NCI-H226 (cell line): Measurements from ENCODE around the gene CCSER2.
"Not testable (repeated sequence)": the region's sequence is repeated elsewhere in the genome, so short reads cannot be mapped to it uniquely, and the experiment has no call there.

ENCODE experiments used
- DNase-seq: peaks from one replicate; pipeline ENCODE4 v3.0.0-alpha.2; 2015

CCSER2 gene

GRCh38 chr10:84460520-84460919 lies 132.1 kb downstream of the CCSER2 start:
- no peak for DNase-seq

- no peak for DNase-seq
Observed at GRCh38 chr10:84469470-84469869, 141.1 kb downstream of the CCSER2 start.

- no peak for DNase-seq
Observed at GRCh38 chr10:84473136-84473535, 144.7 kb downstream of the CCSER2 start.

- no peak for DNase-seq
Observed at GRCh38 chr10:84477398-84478128, 149.2 kb downstream of the CCSER2 start.

GRCh38 chr10:84478151-84478550 lies 149.8 kb downstream of the CCSER2 start:
- peak; percentile 25 for DNase-seq

- no peak for DNase-seq
Observed at GRCh38 chr10:84478679-84479078, 150.3 kb downstream of the CCSER2 start.

GRCh38 chr10:84484541-84484940 lies 156.2 kb downstream of the CCSER2 start:
- no peak for DNase-seq

- DNase-seq = no peak
Observed at GRCh38 chr10:84493361-84493760, 165.0 kb downstream of the CCSER2 start.

- peak; percentile 85 for DNase-seq
Observed at GRCh38 chr10:84493951-84494848, 165.8 kb downstream of the CCSER2 start.

GRCh38 chr10:84494849-84495180 lies 166.4 kb downstream of the CCSER2 start:
- DNase-seq = no peak

- DNase-seq = no peak
Observed at GRCh38 chr10:84497978-84498377, 169.6 kb downstream of the CCSER2 start.

- not testable (repeated sequence) for DNase-seq
Observed at GRCh38 chr10:84499039-84499438, 170.7 kb downstream of the CCSER2 start.

- DNase-seq = no peak
Observed at GRCh38 chr10:84499846-84500245, 171.5 kb downstream of the CCSER2 start.

GRCh38 chr10:84510121-84510520 lies 181.7 kb downstream of the CCSER2 start:
- peak; percentile 50 for DNase-seq

- DNase-seq = no peak
Observed at GRCh38 chr10:84511106-84511505, 182.7 kb downstream of the CCSER2 start.

GRCh38 chr10:84511709-84512285 lies 183.4 kb downstream of the CCSER2 start:
- DNase-seq = no peak

- DNase-seq = no peak
Observed at GRCh38 chr10:84517554-84517953, 189.2 kb downstream of the CCSER2 start.

GRCh38 chr10:84519235-84519634 lies 190.8 kb downstream of the CCSER2 start:
- no peak for DNase-seq

- no peak for DNase-seq
Observed at GRCh38 chr10:84521013-84521412, 192.6 kb downstream of the CCSER2 start.

GRCh38 chr10:84521468-84521867 lies 193.1 kb downstream of the CCSER2 start:
- no peak for DNase-seq

- DNase-seq = no peak
Observed at GRCh38 chr10:84522612-84523462, 194.4 kb downstream of the CCSER2 start.

GRCh38 chr10:84523526-84523925 lies 195.1 kb downstream of the CCSER2 start:
- DNase-seq = no peak

- no peak for DNase-seq
Observed at GRCh38 chr10:84524435-84524834, 196.0 kb downstream of the CCSER2 start.
